ENCODE results near the gene SBF2. TPM values are rescaled to one million over a fixed set of nuclear protein-coding genes. Genes with fewer than 3 reads are reported as not detected.

SBF2 gene
- total and polyA plus RNA-seq, 9 of the 15 experiments (the other 6 are each of a cell fraction or from before 2014, with no cell fraction given), result 0.80 to 9.5 (median 5.0) TPM

DNA sequence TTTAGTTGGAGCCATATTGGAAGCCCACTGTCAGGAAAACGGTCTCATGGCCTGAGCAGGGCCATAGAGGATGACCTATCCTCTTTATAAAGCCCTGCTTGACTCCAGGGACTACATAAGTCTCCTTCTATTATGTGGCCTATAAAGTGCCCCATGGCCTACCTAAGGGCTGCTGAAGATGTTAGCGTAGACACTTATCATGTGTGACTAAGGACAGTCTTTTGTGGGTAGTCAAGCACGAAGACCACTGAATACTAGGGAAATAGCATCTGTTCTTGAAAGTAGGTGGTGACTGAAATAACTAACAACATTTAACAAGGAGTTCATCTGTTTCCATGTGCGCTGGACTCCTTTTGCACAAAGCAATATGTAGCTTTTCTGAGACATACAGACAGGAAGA, 513.1 kb downstream of the SBF2 start:
- Histone ChIP-seq H3K4me2 (ENCODE audit: insufficient read depth, low read length) (no peak overlapping the region), H3K9ac (ENCODE audit: insufficient read depth in 1 of 2, low read depth in 2 of 2, low read length in 2 of 2) (no peak overlapping the region), H3K27me3 (ENCODE audit: control insufficient read depth in 2 of 2, insufficient read depth in 2 of 2, low read length in 2 of 2) (no peaks in the 10 kb centered on the region), H3K36me3 (ENCODE audit: control insufficient read depth, insufficient read depth, low read length) (no peaks in the 10 kb centered on the region), H3K4me1 (replicated peaks in 1 of 2; ENCODE audit: control insufficient read depth in 2 of 2, insufficient read depth in 2 of 2, low read length in 2 of 2) (peaks cover 0 to 11% of the 10 kb centered on the region in 2 experiments; a peak in 2 of 5 replicates), H3K27ac (ENCODE audit: extremely low read depth, low read depth, low read length) (no peak overlapping the region), H4K20me1 (replicated peaks; ENCODE audit: control insufficient read depth, insufficient read depth, low read length) (no peaks in the 10 kb centered on the region), H2AFZ (ENCODE audit: low read depth, low read length) (no peak overlapping the region), H3K9me3 (replicated peaks; ENCODE audit: control insufficient read depth, insufficient read depth, low read depth, low read length) (no peaks in the 10 kb centered on the region), H3K9me1 (ENCODE audit: control insufficient read depth, insufficient read depth, low read length) (no peaks in the 10 kb centered on the region), H3K4me3 (no peak overlapping the region), H3K79me2 (ENCODE audit: control insufficient read depth, insufficient read depth, low read length) (no peaks in the 10 kb centered on the region)
- TF ChIP-seq FOXM1 (IDR thresholded peaks at IDR 0.05; ENCODE audit: low read depth) (no peak), FOXM1 (CRISPR knock-in tag; IDR thresholded peaks at IDR 0.05; ENCODE audit: low read depth) (no peak), ZNF311 (CRISPR knock-in tag; IDR thresholded peaks at IDR 0.05) (no peak), SRSF1 (IDR thresholded peaks at IDR 0.05; ENCODE audit: low read depth, low read length) (no peak), SAP30 (IDR thresholded peaks at IDR 0.05; ENCODE audit: borderline replicate concordance, insufficient read depth, low read depth, low read length, poor library complexity, severe bottlenecking) (no peak), ZEB2 (IDR thresholded peaks at IDR 0.05) (no peak), MITF (IDR thresholded peaks at IDR 0.05) (no peak), TEAD1 (CRISPR knock-in tag; IDR thresholded peaks at IDR 0.05) (no peak), PTRF (tag; IDR thresholded peaks at IDR 0.05) (no peak)
- in situ Hi-C loops (cut with MboI), result no loop called here
- WGBS (ENCODE audit: insufficient coverage, low coverage, missing lambda C conversion rate), result 47% methylated on average over 4 of the region's 4 CpGs
- no TSS peak for BruUV-seq (replicated peaks)
- POLR2A ChIA-PET, result interaction anchor here (0.9 to 1.0 kb wide), 2 partner anchors 9 to 12 kb away, joined by 3 to 5 read pairs; no protein-coding TSS in a partner anchor
- DNase-seq (ENCODE audit: extremely low read depth in 1 of 4, low spot score in 3 of 4) (no peak), FAIRE-seq (no peak), ATAC-seq (no peak)
- CTCF ChIA-PET (ENCODE audit: low intra/inter-chr PET ratio), result no interaction called here
- intact Hi-C loops (cut with micrococcal nuclease), result no loop called here
